ENCODE measurements around the gene CPOX.

The CPOX gene

GRCh38 chr3:98596541-98597500 is 3.4 kb upstream of the CPOX start:
- in situ Hi-C loops (cut with MboI; ENCODE audit: low sequenced_read_pairs), result no loop called here

GRCh38 chr3:98596087-98596486 is 2.7 kb upstream of the CPOX start:
- in situ Hi-C loops (cut with MboI; ENCODE audit: low sequenced_read_pairs), result no loop called here

GRCh38 chr3:98594628-98595324 is 1.4 kb upstream of the CPOX start:
- in situ Hi-C loops (cut with MboI; ENCODE audit: low sequenced_read_pairs), result no loop called here

- in situ Hi-C loops (cut with MboI; ENCODE audit: low sequenced_read_pairs), result no loop called here
Observed at GRCh38 chr3:98592345-98592935, 971 bp downstream of the CPOX start.

- in situ Hi-C loops (cut with MboI; ENCODE audit: low sequenced_read_pairs), result no loop called here
Observed at GRCh38 chr3:98589331-98590036, 3.9 kb downstream of the CPOX start.

GRCh38 chr3:98588065-98588464 is 5.3 kb downstream of the CPOX start:
- in situ Hi-C loops (cut with MboI; ENCODE audit: low sequenced_read_pairs), result no loop called here

GRCh38 chr3:98587654-98588053 is 5.8 kb downstream of the CPOX start:
- in situ Hi-C loops (cut with MboI; ENCODE audit: low sequenced_read_pairs), result no loop called here

GRCh38 chr3:98584547-98584946 is 8.9 kb downstream of the CPOX start:
- in situ Hi-C loops (cut with MboI; ENCODE audit: low sequenced_read_pairs), result no loop called here

- in situ Hi-C loops (cut with MboI; ENCODE audit: low sequenced_read_pairs), result no loop called here
Observed at GRCh38 chr3:98583766-98584165, 9.6 kb downstream of the CPOX start.

GRCh38 chr3:98582042-98582441 is 11.4 kb downstream of the CPOX start:
- in situ Hi-C loops (cut with MboI; ENCODE audit: low sequenced_read_pairs), result no loop called here

GRCh38 chr3:98581474-98581873 is 11.9 kb downstream of the CPOX start:
- in situ Hi-C loops (cut with MboI; ENCODE audit: low sequenced_read_pairs), result no loop called here

GRCh38 chr3:98580401-98581386 is 12.7 kb downstream of the CPOX start:
- in situ Hi-C loops (cut with MboI; ENCODE audit: low sequenced_read_pairs), result no loop called here

- in situ Hi-C loops (cut with MboI; ENCODE audit: low sequenced_read_pairs), result no loop called here
Observed at GRCh38 chr3:98577178-98577895, 16.1 kb downstream of the CPOX start.

- in situ Hi-C loops (cut with MboI; ENCODE audit: low sequenced_read_pairs), result no loop called here
Observed at GRCh38 chr3:98574132-98574531, 19.3 kb downstream of the CPOX start.

GRCh38 chr3:98573181-98573728 is 20.2 kb downstream of the CPOX start:
- in situ Hi-C loops (cut with MboI; ENCODE audit: low sequenced_read_pairs), result no loop called here

- in situ Hi-C loops (cut with MboI; ENCODE audit: low sequenced_read_pairs), result no loop called here
Observed at GRCh38 chr3:98568402-98568801, 25.0 kb downstream of the CPOX start.

GRCh38 chr3:98567666-98568270 is 25.6 kb downstream of the CPOX start:
- in situ Hi-C loops (cut with MboI; ENCODE audit: low sequenced_read_pairs), result no loop called here

GRCh38 chr3:98565843-98566242 is 27.6 kb downstream of the CPOX start:
- in situ Hi-C loops (cut with MboI; ENCODE audit: low sequenced_read_pairs), result no loop called here

GRCh38 chr3:98565237-98565643 is 28.2 kb downstream of the CPOX start:
- in situ Hi-C loops (cut with MboI; ENCODE audit: low sequenced_read_pairs), result no loop called here
